Thyroid gland (tissue), 4 donors: ENCODE measurements around the gene MRAS.

ENCODE experiments used
- POLR2A ChIP-seq, 2 donors: fragments of 450-650 bp; IDR thresholded peaks; one replicate each; pipeline ENCODE4 v1.6.1; 2017; ENCODE audit warnings: antibody characterized with exemption in 2 of 2, mild to moderate bottlenecking in 2 of 2, moderate library complexity in 1 of 2
- TF ChIP-seq, protein P1 (sequence below), 6 experiments: fragments of 200-600 bp in 3 of 6; fragments of 450-650 bp in 3 of 6; sonication (generic) in 3 of 6; IDR thresholded peaks; one replicate each; pipeline ENCODE4 v1.5.1; 2016 to 2019; ENCODE audit warnings: antibody characterized with exemption in 6 of 6, mild to moderate bottlenecking in 2 of 6, inconsistent platforms in 1 of 6, moderate library complexity in 1 of 6

GRCh38 chr3:138397983-138398382 lies 49.6 kb downstream of the MRAS start:
- TF ChIP-seq, protein P1, sequence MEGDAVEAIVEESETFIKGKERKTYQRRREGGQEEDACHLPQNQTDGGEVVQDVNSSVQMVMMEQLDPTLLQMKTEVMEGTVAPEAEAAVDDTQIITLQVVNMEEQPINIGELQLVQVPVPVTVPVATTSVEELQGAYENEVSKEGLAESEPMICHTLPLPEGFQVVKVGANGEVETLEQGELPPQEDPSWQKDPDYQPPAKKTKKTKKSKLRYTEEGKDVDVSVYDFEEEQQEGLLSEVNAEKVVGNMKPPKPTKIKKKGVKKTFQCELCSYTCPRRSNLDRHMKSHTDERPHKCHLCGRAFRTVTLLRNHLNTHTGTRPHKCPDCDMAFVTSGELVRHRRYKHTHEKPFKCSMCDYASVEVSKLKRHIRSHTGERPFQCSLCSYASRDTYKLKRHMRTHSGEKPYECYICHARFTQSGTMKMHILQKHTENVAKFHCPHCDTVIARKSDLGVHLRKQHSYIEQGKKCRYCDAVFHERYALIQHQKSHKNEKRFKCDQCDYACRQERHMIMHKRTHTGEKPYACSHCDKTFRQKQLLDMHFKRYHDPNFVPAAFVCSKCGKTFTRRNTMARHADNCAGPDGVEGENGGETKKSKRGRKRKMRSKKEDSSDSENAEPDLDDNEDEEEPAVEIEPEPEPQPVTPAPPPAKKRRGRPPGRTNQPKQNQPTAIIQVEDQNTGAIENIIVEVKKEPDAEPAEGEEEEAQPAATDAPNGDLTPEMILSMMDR (IDR thresholded peaks at IDR 0.05): no peak
- no peak for TF ChIP-seq POLR2A (IDR thresholded peaks at IDR 0.05)
